ENCODE results near the gene FAM9A. TPM values are rescaled to one million over a fixed set of nuclear protein-coding genes. Genes with fewer than 3 reads are reported as not detected.
"Not testable (repeated sequence)": the region's sequence is repeated elsewhere in the genome, so short reads cannot be mapped to it uniquely, and the experiment has no call there.

FAM9A gene
- total and polyA plus RNA-seq, 2 of the 8 experiments (the other 6 are each of a cell fraction or from before 2014, with no cell fraction given), result not detected

GRCh38 chrX:8800351-8800750 is 832 bp downstream of the FAM9A start:
- POLR2A ChIA-PET (ENCODE audit: partially characterized antibody); DNase-seq (ENCODE audit: low read depth in 1 of 2, low spot score in 2 of 2); H3K36me3 ChIP-seq (ENCODE audit: control insufficient read depth in 2 of 4, insufficient read depth in 4 of 4, low read length in 3 of 4); H2BK12ac ChIP-seq (ENCODE audit: low read depth, low read length); H3K27ac ChIP-seq (ENCODE audit: low read depth, low read length); FAIRE-seq; H3K4me1 ChIP-seq (replicated peaks in 1 of 4; ENCODE audit: control insufficient read depth in 3 of 4, insufficient read depth in 4 of 4, low read length in 3 of 4); H3K18ac ChIP-seq (ENCODE audit: extremely low read depth, low read length); H2AFZ ChIP-seq (ENCODE audit: low read length); CTCF ChIA-PET (ENCODE audit: partially characterized antibody); H3K4me3 ChIP-seq (ENCODE audit: extremely low read depth in 1 of 4, insufficient read depth in 2 of 4, low read depth in 3 of 4, low read length in 4 of 4); H2AK5ac ChIP-seq (ENCODE audit: low read depth, low read length); H2BK15ac ChIP-seq (ENCODE audit: low read length); H3K27me3 ChIP-seq (replicated peaks in 1 of 4; ENCODE audit: control insufficient read depth in 3 of 4, extremely low read depth in 1 of 4, insufficient read depth in 3 of 4, low read length in 3 of 4); H4K8ac ChIP-seq (ENCODE audit: extremely low read depth, insufficient read depth, low read length); H3K4ac ChIP-seq (replicated peaks; ENCODE audit: insufficient read length, low read depth, low read length); H4K20me1 ChIP-seq (replicated peaks in 1 of 2; ENCODE audit: control insufficient read depth in 1 of 2, insufficient read depth in 2 of 2, low read length in 2 of 2); H3K14ac ChIP-seq (ENCODE audit: insufficient read length); H3K9ac ChIP-seq (replicated peaks in 1 of 4; ENCODE audit: extremely low read depth in 1 of 4, low read depth in 3 of 4, low read length in 3 of 4); H3K9me3 ChIP-seq (ENCODE audit: insufficient read depth in 2 of 2, low read depth in 1 of 2, low read length in 1 of 2); H3K4me2 ChIP-seq (ENCODE audit: insufficient read depth in 1 of 2, low read depth in 2 of 2, low read length in 2 of 2); H4K91ac ChIP-seq (replicated peaks; ENCODE audit: insufficient read length, low read length); H4K5ac ChIP-seq (ENCODE audit: insufficient read length, low read depth, low read length); H2BK120ac ChIP-seq (replicated peaks; ENCODE audit: low read depth, low read length); H2BK5ac ChIP-seq (ENCODE audit: low read depth, low read length); H3K79me1 ChIP-seq (ENCODE audit: low read depth, low read length); H3K79me2 ChIP-seq (ENCODE audit: control insufficient read depth in 1 of 2, insufficient read depth in 2 of 2, low read length in 2 of 2); H3K23ac ChIP-seq (ENCODE audit: insufficient read length); H2BK20ac ChIP-seq (ENCODE audit: low read length); H3K23me2 ChIP-seq (ENCODE audit: low read depth, low read length); H3K56ac ChIP-seq (replicated peaks; ENCODE audit: insufficient read length, low read depth, low read length): not testable (repeated sequence)
- 93% methylated on average over 3 of the region's 15 CpGs; no CpG with 5 or more reads in 1 of the 2 experiments for WGBS, 2 experiments (ENCODE audit: extremely low coverage in 1 of 2, insufficient coverage in 1 of 2, insufficient read length in 1 of 2, insufficient replicate concordance in 2 of 2, low coverage in 1 of 2, low lambda C conversion rate in 2 of 2, missing lambda C conversion rate in 1 of 2)

- POLR2A ChIA-PET (ENCODE audit: partially characterized antibody); H4K5ac ChIP-seq (ENCODE audit: insufficient read length, low read depth, low read length); H3K23ac ChIP-seq (ENCODE audit: insufficient read length); H3K4me2 ChIP-seq (ENCODE audit: insufficient read depth in 1 of 2, low read depth in 2 of 2, low read length in 2 of 2); H4K8ac ChIP-seq (ENCODE audit: extremely low read depth, insufficient read depth, low read length); H3K4me1 ChIP-seq (replicated peaks in 1 of 4; ENCODE audit: control insufficient read depth in 3 of 4, insufficient read depth in 4 of 4, low read length in 3 of 4); DNase-seq (ENCODE audit: low read depth in 1 of 2, low spot score in 2 of 2); H2AK5ac ChIP-seq (ENCODE audit: low read depth, low read length); H3K4ac ChIP-seq (replicated peaks; ENCODE audit: insufficient read length, low read depth, low read length); H3K79me1 ChIP-seq (ENCODE audit: low read depth, low read length); FAIRE-seq; H4K91ac ChIP-seq (replicated peaks; ENCODE audit: insufficient read length, low read length); H3K9me3 ChIP-seq (ENCODE audit: insufficient read depth in 2 of 2, low read depth in 1 of 2, low read length in 1 of 2); H2AFZ ChIP-seq (ENCODE audit: low read length); H2BK5ac ChIP-seq (ENCODE audit: low read depth, low read length); H2BK15ac ChIP-seq (ENCODE audit: low read length); H3K27ac ChIP-seq (ENCODE audit: low read depth, low read length); H3K14ac ChIP-seq (ENCODE audit: insufficient read length); H2BK120ac ChIP-seq (replicated peaks; ENCODE audit: low read depth, low read length); H3K4me3 ChIP-seq (ENCODE audit: extremely low read depth in 1 of 4, insufficient read depth in 2 of 4, low read depth in 3 of 4, low read length in 4 of 4); H2BK12ac ChIP-seq (ENCODE audit: low read depth, low read length); H4K20me1 ChIP-seq (replicated peaks in 1 of 2; ENCODE audit: control insufficient read depth in 1 of 2, insufficient read depth in 2 of 2, low read length in 2 of 2); H3K23me2 ChIP-seq (ENCODE audit: low read depth, low read length); H3K9ac ChIP-seq (replicated peaks in 1 of 4; ENCODE audit: extremely low read depth in 1 of 4, low read depth in 3 of 4, low read length in 3 of 4); H3K56ac ChIP-seq (replicated peaks; ENCODE audit: insufficient read length, low read depth, low read length); H2BK20ac ChIP-seq (ENCODE audit: low read length); H3K79me2 ChIP-seq (ENCODE audit: control insufficient read depth in 1 of 2, insufficient read depth in 2 of 2, low read length in 2 of 2); H3K18ac ChIP-seq (ENCODE audit: extremely low read depth, low read length); H3K36me3 ChIP-seq (ENCODE audit: control insufficient read depth in 2 of 4, insufficient read depth in 4 of 4, low read length in 3 of 4); H3K27me3 ChIP-seq (replicated peaks in 1 of 4; ENCODE audit: control insufficient read depth in 3 of 4, extremely low read depth in 1 of 4, insufficient read depth in 3 of 4, low read length in 3 of 4): not testable (repeated sequence)
- CTCF ChIA-PET (ENCODE audit: partially characterized antibody), result interaction anchor here (0.9 kb wide), 1 partner anchor 16 kb away, joined by 4 read pairs; no protein-coding TSS in a partner anchor
- no CpG with 5 or more reads among the region's 13 CpGs for WGBS, 2 experiments (ENCODE audit: extremely low coverage in 1 of 2, insufficient coverage in 1 of 2, insufficient read length in 1 of 2, insufficient replicate concordance in 2 of 2, low coverage in 1 of 2, low lambda C conversion rate in 2 of 2, missing lambda C conversion rate in 1 of 2)
Observed at GRCh38 chrX:8799281-8799680, 1.9 kb downstream of the FAM9A start.

Data from H1 (cell line).